Neural crest cell (in vitro differentiated cells): ENCODE measurements around the gene CALN1. TPM values are rescaled to one million over a fixed set of nuclear protein-coding genes. Genes with fewer than 3 reads are reported as not detected.

Source experiments
- DNase-seq: peaks from one replicate; pipeline ENCODE4 v3.0.0; 2021; ENCODE audit warnings: low read depth, mixed read lengths, low spot score
- H3K27ac Mint-ChIP-seq: one replicate; pipeline ENCODE4 v1.8.0; 2021; ENCODE audit warnings: mild to moderate bottlenecking, mixed read lengths; ENCODE audit not compliant: unreplicated experiment
- H3K27me3 Mint-ChIP-seq: 2 replicates; pipeline ENCODE4 v1.8.0; 2021; ENCODE audit warnings: low read depth, mild to moderate bottlenecking, mixed read lengths
- H3K36me3 Mint-ChIP-seq: 2 replicates; pipeline ENCODE4 v1.8.0; 2021; ENCODE audit warnings: low read depth, mild to moderate bottlenecking, mixed read lengths
- H3K4me1 Mint-ChIP-seq: 2 replicates; pipeline ENCODE4 v1.8.0; 2021; ENCODE audit warnings: mixed read lengths
- H3K4me3 Mint-ChIP-seq: one replicate; pipeline ENCODE4 v1.8.0; 2021; ENCODE audit warnings: mild to moderate bottlenecking, mixed read lengths
- H3K9me3 Mint-ChIP-seq: 2 replicates; pipeline ENCODE4 v1.8.0; 2021; ENCODE audit warnings: mixed read lengths
- total RNA-seq: library from RNA; stranded (reverse); gene quantifications from 2 replicates; pipeline ENCODE4 v1.2.1, GENCODE V29; 2021
- TF ChIP-seq, protein P1 (sequence below): fragments of 200-600 bp; sonication (generic); conservative IDR thresholded peaks from 2 replicates; pipeline ENCODE4 v1.5.0; 2021; ENCODE audit warnings: antibody characterized with exemption, mild to moderate bottlenecking

Gene CALN1
- total RNA-seq, 1 donor from 2014 or later = 0.51 TPM

DNA sequence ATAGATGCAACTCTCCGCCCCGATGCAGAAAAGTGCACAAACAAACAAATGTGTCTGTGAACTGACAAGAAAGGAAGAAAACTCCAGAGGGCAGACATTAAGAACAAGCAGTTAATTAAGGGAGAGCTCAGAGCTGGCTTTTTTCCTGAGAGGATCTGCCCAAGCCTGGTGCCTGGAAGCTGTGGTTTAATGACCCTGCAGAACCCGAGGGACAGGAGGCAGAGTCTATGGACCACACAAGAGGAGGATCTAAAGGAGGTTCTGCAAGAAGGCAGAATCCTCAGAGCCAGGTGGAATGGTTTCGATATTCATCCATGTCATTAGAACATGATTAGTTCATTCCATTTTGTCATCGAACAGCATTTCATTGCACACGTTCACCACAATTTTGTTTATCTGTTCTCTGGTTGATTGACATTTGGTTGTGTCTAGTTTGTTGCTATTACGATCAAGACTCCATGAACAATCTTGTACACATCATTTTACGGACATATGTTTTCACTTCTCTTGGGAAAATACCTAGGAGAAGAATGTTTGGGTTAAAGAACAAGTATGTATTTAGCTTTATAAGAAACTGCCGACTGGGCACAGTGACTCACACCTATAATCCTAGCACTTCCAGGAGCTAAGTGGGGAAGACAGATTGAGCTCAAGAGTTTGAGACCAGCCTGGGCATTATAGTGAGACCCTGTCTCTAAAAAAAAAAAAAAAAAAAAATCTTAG, 560.2 kb downstream of the CALN1 start:
- DNase-seq = no peak
- TF ChIP-seq, protein P1, sequence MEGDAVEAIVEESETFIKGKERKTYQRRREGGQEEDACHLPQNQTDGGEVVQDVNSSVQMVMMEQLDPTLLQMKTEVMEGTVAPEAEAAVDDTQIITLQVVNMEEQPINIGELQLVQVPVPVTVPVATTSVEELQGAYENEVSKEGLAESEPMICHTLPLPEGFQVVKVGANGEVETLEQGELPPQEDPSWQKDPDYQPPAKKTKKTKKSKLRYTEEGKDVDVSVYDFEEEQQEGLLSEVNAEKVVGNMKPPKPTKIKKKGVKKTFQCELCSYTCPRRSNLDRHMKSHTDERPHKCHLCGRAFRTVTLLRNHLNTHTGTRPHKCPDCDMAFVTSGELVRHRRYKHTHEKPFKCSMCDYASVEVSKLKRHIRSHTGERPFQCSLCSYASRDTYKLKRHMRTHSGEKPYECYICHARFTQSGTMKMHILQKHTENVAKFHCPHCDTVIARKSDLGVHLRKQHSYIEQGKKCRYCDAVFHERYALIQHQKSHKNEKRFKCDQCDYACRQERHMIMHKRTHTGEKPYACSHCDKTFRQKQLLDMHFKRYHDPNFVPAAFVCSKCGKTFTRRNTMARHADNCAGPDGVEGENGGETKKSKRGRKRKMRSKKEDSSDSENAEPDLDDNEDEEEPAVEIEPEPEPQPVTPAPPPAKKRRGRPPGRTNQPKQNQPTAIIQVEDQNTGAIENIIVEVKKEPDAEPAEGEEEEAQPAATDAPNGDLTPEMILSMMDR = no peak
- no peaks in the 10 kb centered on the region for H3K4me1 Mint-ChIP-seq
- no peaks in the 10 kb centered on the region for H3K36me3 Mint-ChIP-seq
- H3K4me3 Mint-ChIP-seq = no peak overlapping the region
- H3K27me3 Mint-ChIP-seq = peaks cover 2% of the 10 kb centered on the region
- H3K9me3 Mint-ChIP-seq = no peaks in the 10 kb centered on the region
- H3K27ac Mint-ChIP-seq = no peak overlapping the region

DNA sequence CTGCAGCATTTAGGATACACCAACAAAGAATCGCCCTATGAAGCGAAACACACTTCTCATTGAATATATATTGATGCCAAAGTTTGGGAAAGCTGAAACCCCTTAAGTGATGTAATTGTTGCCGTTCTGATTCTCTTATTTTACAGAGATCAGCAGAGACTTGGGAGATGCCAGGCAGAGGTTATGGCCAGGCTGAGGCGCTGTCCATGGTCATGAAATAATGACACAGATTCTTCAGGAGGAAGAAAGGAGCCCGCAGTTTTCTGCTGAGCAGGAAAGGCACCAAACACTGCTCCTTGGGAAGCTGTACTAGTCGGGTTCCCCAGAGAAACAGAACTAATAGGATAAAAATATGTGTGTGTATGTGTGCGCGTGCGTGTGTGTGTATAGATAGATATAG, 566.0 kb downstream of the CALN1 start:
- Mint-ChIP-seq H3K4me3 (no peak overlapping the region), H3K27me3 (peaks cover 17% of the 10 kb centered on the region), H3K27ac (peak overlapping the region; percentile 30), H3K36me3 (no peaks in the 10 kb centered on the region), H3K4me1 (no peaks in the 10 kb centered on the region), H3K9me3 (no peaks in the 10 kb centered on the region)
- peak; percentile 33 for DNase-seq
- TF ChIP-seq, protein P1 = no peak

DNA sequence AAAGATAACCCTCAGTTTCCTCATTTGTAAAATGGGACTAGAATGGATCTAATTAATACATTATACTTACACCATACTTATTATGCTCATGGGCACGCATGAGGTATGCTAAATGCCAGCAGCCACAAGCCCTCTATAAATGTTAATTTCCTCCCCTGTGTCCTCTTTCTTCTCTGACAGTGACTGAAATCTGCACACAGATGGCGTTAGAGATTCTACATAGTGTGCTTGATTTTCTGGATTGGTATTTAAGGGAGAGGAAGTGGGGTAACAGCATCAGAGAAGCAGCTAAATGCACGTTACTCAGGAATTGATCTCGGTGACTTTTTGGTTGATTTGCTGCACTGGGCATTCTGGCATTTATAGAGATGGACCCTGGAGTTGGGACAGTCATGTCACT, 568.5 kb downstream of the CALN1 start:
- H3K4me1 Mint-ChIP-seq = no peaks in the 10 kb centered on the region
- H3K36me3 Mint-ChIP-seq = no peaks in the 10 kb centered on the region
- no peak overlapping the region for H3K4me3 Mint-ChIP-seq
- H3K9me3 Mint-ChIP-seq = no peaks in the 10 kb centered on the region
- TF ChIP-seq, protein P1 = no peak
- DNase-seq = no peak
- H3K27me3 Mint-ChIP-seq = peaks cover 19% of the 10 kb centered on the region
- no peak overlapping the region for H3K27ac Mint-ChIP-seq

DNA sequence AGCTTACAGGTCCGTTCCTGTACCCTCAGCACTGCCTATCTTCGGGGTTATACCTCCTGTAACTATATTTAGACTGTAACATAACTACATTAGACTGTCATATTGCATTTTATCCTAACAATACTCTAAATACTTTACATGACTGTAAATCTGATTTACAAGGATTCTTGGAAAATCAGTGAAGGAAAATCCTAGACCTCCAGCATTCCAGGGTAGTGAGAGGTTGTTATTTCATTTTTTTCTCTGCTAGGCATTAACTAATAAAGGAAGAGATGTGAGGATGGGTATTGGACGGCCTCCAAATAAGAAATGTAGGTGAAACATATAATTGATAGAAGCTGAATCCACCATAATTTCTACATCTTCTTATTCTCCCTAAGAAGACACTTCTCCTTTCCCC, 569.4 kb downstream of the CALN1 start:
- H3K4me1 Mint-ChIP-seq = no peaks in the 10 kb centered on the region
- H3K9me3 Mint-ChIP-seq = no peaks in the 10 kb centered on the region
- TF ChIP-seq, protein P1 = no peak
- H3K4me3 Mint-ChIP-seq = no peak overlapping the region
- no peak for DNase-seq
- H3K27me3 Mint-ChIP-seq = peaks cover 19% of the 10 kb centered on the region
- H3K36me3 Mint-ChIP-seq = no peaks in the 10 kb centered on the region
- H3K27ac Mint-ChIP-seq = no peak overlapping the region

DNA sequence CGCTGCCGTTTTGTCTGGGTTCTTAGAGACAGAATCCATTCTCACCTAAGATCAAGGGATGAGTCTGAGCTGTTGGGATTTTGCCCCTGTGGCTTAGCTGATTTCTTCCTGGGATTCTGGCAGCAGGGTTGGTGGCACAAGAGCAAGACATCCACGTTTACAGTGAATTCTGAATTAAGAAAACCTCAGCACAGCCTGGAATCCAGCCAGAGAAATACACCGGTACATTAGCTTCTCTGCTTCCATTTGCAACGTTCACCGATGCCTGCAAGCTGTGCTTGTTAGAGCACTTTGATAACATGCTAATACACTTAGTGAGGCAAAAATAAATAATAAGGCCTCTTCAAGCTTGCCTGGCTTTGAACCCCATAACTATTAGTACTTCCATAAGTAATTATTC, 569.8 kb downstream of the CALN1 start:
- TF ChIP-seq, protein P1 = no peak
- Mint-ChIP-seq H3K27me3 (peaks cover 19% of the 10 kb centered on the region), H3K4me1 (no peaks in the 10 kb centered on the region), H3K4me3 (no peak overlapping the region), H3K36me3 (no peaks in the 10 kb centered on the region), H3K9me3 (no peaks in the 10 kb centered on the region), H3K27ac (no peak overlapping the region)
- no peak for DNase-seq
